Measurements from ENCODE around the gene DCUN1D2.
"Not testable (repeated sequence)": the region's sequence is repeated elsewhere in the genome, so short reads cannot be mapped to it uniquely, and the experiment has no call there.

DCUN1D2 gene

DNA sequence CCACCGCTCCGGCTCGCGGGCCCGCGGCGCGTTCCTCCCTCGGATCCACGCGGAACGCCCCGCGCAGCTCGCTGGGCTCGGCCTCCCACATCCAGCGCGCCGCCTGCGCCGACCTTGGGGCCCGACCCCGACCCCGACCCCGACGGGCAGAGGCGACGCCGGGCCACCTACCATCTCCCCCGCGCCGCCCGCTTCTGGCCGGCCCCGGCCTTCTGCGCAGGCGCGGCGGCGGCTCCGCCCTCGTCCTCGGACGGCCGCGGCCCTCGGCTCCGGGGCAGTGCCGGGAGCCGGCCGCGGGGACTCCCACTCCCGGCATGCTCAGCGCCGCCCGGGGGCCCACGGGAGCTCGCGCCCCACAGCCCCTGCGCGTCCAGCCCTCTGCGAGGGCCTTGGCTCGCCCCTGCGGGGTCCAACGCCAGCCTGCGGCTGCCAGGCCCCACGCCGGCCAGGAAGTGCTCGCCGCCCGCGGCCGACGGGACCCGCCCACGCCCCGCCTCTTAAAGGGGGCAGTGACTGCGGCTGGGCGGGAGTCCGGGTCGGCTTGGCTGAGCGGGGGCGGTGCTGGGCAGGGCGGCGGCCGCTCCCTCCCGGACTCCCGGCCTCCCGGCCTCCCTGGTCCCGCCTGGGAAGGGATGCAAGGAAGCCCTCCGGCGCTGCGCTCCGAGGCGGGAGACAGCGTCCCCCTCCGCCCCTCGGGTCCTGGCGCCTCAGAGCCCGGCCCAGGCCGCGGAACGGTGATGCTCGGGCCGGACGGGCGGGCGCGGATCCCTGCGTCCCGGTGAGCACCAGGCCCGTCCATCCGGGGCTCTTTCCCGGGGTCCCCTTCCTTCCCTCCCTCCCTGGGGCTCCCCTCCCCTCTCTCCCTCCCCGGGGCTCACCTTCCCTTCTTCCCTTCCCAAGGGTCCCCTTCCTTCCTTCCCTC is at the start of gene DCUN1D2:
Gene DCUN1D2, minus strand, starts transcription at position 216 of the 922 bp plus-strand sequence. Its CDS starts 42 bp downstream, at position 174.
- DNase-seq, result peak; percentile 88

DNA sequence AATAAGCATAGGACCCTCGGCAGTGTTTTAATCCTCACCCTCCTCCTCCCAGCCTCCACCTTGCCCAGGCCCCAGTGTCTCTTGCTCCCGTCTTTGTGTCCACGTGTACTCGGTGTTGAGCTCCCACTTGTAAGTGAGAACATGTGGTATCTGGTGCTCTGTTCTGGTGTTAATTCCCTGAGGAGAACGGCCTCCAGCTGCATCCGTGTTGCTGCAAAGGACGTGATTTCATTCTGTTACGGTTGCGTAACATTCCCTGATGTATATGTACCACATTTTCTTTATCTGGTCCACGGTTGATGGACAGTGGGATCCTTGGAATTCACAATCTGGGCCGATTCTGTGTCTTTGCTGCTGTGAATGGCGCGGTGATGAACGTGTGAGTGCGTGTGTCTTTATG is 49.3 kb upstream of the DCUN1D2 start:
- no peak for DNase-seq

DNA sequence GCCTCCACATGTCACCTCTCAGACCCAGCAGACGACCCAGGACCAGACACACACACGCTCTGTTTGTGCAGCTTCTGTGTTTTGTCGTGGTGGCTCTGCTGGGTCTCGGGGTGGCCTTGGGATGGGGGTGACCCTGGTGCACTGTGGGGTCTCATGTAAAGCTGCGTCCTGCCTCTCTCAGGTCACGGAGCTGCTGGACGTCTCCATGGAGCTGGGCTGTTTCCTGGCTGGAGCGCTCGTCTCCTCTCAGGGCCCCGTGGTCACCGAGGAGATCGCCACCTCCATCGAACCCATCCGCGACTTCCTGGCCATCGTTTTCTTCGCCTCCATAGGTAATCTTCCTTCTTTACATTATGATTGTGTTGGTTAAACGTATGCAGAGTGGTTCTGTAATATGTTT is 48.7 kb upstream of the DCUN1D2 start:
- no peak for DNase-seq

DNA sequence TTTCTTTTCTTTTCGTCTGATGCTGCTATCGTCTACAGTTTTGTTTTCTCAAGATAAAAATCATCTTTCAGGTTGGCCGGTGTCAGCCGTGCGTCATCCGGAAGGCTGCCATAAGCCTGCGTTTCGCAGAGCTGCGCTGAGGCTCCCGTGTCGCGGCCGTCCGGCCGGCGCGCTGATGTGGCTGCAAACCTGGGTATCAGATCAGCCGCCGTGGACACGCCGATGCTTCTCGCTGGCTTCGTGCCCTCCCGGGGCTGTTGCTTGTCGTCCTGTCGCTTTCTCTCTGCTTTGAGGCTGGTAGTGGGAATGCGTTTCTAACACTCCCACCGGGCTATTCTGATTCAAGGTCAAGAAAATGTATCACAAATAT is 48.2 kb upstream of the DCUN1D2 start:
- DNase-seq, result no peak

DNA sequence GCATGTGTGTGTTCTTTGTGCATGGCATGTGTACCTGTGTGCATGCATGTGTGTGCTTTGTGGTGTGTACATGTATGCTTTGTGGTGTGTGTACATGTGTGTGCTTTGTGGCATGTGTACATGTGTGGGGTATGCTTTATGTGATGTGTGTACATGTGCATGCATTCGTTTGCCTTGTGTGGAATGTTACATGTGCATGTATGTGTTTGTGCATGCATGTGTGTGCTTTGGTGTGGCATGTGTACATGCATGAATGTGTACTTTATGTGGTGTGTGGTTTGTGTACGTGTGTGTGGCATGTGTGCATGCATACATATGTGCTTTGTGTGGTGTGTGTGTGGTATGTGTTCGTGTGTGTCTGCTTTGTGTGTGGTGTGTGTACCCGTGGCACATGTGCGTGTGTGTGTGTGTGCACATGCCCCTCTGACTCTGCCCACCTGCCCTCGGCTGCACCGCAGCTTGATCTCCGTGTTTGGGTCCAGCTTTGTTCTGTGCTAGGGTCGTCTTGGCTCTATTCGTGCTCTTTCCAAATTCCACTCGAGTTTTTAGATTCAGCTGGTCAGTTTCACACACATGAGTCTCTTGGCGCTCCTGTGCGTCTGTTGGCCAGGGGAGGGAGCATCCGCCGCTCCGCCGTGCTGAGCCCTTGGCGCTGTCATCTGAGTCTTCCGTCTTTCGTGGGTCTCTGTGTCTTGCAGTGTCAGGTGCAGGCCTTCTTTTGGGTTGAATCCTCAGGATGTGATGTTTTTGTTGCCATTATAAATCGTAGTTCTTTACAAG is 47.6 kb upstream of the DCUN1D2 start:
- no peak for DNase-seq

DNA sequence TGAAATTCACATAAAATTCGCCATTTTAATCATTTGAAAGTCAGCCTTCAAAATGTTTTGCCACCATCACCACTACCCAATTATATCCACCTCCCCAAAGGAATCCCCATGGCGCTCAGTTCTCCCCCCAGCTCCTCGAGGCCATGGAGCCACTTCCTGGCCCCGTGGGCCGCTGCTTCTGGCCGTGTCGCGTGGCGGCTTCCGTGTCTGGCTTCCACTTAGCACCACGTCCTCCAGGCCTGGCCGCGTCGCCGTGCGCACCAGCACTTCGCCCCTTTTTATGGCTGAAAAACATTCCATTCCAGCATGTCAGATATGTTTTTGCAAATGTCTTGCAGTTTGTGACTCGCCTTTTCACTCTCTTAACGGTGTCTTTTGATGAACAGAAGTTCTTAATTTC is 46.7 kb upstream of the DCUN1D2 start:
- DNase-seq, result no peak

DNA sequence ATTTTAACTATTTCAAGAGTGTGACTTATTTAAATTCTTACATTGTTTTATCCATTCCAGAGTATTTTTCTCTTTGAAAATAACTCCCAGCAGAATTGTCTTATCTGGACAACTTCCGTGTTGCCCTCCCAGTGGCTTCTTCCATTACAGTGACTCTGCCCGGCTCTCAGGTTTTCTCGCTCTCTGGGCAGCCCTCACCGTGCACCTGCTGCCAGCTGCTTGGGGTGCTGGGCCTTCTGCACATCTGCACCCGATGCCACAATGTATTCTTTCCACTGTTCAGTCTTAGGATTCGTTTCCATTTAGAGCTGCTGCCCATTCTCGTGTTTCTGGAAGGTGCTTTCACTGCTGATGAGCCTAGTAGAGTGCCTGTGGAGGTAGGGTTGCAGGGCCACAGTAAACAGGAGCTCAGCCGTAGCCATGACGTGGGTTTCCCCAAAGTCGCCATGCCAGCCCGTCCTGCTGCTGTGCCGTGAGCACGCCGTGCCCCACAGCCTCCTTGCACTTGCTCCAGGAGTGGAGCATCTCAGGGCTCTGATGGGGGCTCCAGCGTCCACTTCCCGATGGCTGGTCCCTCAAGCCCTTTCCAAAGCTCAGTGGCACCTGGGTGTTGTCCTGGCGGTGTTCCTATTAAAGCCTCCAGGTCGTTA is 46.1 kb upstream of the DCUN1D2 start:
- no peak for DNase-seq

DNA sequence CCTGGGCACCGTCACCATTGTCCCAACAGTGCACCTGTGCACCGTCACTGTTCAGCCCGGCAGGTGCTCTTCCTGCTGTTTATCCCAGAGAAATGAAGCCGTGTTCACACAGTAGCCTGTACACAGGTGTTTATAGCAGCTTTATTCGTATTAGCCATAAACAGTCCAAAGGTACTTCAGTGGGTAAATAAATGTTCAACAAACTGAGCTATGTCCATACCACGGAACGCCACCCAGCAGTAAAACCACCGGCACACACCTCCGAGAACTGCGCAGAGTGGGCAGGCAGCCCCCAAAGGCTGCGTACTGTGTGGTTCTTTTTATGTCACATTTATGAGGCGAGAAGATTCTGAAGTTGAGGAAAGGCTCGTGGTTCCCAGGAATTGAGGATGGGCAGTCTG is 44.9 kb upstream of the DCUN1D2 start:
- no peak for DNase-seq

DNA sequence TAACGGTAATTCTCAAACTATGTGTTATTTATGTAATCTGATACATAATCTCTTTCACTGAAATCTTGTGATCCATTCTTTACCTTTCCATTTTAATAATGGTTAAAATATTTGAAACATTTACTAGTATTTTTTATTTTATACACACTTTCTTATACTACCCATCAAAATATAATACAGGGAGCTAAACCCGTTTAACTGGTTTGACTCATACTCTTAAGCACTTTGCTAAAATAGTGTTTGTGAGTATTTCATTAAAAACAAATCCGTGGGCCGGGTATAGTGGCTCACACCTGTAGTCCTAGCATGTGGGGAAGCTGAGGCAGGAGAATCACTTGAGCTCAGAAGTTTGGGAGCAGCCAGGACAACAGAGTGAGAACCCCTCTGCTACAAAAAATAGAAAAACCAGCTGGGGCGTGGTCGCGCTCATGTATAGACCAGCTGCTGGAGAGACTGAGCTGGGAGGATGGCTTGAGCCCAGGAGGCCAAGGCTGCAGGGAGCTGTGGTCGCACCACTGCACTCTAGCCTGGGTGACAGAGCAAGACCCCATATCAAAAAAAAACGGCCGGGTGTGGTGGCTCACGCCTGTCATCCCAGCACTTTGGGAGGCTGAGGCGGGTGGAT is 43.8 kb upstream of the DCUN1D2 start:
- no peak for DNase-seq

DNA sequence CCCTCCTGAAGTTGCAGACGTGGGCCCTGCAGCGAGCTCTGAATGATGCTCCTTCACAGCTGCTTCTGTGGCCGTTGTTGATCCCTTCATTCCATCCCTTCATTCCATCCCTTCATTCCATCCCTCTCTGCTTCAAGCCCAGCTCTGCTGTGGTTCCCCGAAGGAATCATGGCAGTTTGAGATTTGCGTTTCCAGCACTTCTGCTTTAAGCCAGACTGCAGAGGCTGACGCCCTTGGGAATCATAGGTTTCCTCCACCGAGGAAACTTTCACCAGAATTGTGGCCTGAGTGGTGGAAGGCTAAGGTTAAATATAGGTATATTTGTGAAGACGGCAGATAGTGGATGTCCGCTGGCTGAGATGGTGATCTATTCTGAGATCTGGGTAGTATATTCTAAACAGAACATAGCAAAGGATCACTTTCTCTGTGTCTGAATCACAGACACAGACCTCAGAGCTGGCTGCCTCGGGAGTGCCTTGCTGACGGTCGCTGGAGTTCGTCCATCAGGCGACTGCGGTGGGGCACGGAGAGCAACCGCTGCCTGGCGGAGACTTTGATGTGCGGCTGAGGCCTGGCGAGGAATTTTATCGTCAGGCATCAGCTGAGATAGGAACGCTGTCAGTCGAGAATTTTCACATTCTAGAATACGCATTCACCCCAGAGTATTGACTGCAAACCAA is 42.8 kb upstream of the DCUN1D2 start:
- no peak for DNase-seq

DNA sequence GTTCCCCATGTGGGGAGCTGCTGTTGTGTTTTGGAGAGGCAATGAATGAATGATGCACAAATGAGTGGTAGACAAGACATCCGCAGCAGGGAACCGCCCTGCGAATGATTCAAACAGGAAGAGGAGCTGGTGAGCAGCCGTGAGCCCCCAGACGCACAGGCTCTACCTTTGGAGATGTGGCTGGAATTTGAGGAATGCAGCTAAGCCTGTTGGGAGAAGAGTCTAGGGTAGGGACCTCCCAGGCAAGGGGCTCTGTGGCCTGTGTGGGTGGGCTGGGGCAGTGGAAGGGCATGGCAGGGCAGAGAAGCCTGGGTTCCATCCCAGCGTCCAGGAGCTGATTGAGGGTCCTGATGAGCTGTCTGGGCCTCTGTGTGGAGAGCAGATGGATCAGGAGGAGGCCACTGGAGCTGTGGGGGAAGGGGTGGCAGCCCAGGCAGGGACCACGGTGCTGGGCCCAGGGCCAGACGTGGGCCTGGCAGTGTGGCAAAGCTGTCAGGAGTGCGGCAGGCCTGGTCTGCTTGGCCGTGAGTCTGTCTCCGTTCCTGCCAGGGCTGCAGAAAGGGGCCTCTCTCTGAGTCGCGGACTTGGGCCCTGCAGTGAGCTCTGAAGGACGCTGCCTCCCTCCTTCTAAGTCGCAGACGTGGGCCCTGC is 41.8 kb upstream of the DCUN1D2 start:
- DNase-seq, result no peak

DNA sequence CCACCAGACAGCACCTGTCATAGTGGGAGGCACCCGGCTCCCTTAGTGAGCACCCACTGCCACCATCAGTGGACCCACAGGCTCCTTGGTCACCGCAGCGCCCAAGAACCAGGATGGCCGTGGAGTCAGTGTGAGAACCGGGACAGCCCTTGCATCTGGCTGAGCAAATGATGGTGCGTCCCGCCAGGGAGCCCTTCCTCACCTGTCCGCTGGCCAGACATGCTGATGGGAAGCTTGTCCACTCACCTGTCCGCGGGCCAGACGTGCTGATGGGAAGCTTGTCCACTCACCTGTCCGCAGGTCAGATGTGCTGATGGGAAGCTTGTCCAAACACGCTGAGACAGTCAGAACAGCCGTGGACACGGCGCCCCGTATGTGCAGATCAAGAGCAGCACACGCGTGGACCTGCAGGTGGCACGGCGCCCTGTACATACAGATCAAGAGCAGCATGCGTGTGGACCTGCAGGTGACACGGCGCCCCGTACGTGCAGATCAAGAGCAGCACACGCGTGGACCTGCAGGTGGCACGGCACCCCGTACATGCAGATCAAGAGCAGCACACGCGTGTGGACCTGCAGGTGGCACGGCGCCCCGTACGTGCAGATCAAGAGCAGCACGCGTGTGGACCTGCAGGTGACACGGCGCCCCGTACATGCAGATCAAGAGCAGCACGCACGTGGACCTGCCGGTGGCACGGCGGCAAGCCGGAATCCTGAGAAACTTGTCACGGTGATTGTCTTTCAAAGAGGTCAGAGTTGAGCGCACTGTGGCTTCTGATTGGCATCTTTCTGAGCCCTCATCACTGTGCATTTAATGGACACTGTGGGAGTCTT is 40.7 kb upstream of the DCUN1D2 start:
- DNase-seq, result no peak

DNA sequence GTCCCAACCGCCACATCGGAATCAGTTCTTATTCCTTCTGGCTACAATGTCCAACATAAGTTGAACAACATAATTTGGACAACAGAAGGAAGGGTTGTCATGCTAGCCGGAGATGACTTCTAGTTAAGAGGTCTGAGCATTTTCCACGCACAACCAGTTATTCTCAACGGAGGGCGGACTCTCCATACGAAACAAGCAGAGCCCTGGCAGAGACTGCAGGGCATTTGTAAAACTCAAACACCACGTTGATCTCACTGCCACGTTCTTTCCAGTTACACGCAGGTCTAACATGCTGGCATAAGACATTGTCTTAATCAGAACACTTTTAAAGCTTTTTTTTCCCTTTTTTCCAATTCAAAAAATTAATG is 38.3 kb upstream of the DCUN1D2 start:
- DNase-seq, result no peak

DNA sequence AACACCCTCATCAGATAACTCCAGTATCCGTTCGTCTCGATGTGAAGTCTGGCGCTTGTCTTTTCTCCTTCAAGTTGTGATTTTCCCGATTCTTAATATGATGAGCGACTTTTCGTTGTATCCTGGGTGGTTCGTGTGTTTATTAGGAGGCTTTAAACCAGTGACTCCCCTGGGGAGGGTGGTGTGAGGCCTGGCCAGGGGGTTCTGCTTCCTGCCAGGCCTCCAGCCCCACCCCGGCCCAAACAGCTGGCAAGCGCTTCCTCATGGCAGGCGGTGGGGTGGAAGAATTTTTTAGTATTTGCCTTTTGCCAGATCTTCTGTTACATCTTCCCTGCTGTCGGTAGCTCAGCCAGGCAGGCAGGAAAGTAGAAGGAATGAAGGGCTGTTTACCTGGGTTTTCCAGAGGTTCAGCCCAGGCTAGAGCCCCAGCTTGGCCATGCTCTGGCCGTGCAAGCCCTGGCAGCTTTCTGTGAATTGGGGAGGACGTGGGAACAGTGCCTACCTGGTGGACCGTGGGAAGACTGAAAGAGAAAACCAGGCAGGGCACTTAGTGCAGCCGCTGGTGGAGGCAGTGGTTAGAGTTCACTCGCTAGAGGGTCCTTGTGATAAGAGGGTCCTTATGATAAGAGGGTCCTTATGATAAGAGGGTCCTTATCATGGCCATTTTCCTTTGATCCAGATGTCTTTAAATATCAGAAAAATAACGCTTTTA is 37.7 kb upstream of the DCUN1D2 start:
- no peak for DNase-seq

DNA sequence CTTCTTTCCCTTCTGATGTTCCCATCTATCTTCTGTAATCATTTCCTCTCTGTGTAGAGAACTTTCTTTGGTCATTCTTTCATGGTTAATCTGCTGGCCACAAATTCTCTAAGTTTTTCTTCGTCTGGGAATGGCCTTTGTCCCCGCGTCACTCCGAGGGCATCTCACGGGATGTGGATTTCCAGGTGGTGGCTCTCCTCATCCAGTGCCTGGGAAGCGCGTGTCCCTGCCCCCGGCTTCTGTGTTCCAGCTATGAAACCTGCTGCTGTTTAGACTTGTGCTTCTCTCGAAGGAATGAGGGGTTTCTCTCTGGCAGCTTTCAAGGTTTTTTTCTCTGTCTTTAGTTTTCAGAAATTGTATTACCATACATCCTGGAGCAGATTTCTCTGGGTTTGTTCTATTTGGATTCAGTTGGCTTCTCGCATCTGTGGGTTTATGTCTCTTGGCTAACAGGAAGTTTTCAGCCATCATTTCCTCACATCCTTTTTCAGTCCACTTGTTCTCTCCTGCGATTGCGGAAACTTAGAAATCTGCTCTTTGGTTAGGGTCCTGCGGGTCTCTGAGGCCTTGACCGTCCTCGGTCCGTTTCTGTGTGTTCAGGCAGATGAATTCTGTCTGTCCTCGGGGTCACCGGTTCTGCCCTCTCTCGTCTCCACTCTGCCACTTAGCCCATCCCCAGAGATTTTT is 36.9 kb upstream of the DCUN1D2 start:
- no peak for DNase-seq

DNA sequence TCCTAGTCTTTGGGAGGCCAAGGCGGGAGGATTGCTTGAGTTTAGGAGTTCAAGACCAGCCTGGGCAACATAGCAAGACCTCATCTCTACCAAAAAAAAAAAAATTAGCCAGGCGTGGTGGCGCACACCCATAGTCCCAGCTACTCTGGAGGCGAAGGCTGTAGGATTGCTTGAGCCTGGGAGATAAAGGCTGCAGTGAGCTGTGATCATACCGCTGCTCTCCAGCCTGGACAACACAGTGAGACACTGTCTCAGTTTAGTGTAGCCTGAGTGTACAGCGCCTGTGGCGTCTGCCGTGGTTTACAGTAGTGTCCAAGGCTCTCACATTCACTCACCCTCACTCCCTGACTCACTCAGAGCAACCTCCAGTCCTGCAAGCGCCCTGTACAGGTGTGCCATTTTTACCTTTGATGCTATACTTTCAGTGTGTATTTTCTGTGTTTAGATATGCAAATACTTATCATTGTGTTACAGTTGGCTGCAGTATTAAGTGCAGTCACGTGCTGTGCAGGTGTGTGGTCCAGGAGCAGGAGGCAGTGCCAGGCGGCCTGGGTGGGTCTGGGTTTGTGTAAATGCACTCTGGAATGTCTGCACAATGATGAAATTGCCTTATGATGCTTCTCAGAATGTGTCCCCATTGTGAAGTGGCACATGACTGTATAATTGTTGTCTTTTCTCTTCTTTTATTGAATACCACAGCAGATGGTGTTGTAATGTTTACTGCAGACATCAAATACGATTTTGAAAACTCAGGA is 36.1 kb upstream of the DCUN1D2 start:
- peak; percentile 83 for DNase-seq

DNA sequence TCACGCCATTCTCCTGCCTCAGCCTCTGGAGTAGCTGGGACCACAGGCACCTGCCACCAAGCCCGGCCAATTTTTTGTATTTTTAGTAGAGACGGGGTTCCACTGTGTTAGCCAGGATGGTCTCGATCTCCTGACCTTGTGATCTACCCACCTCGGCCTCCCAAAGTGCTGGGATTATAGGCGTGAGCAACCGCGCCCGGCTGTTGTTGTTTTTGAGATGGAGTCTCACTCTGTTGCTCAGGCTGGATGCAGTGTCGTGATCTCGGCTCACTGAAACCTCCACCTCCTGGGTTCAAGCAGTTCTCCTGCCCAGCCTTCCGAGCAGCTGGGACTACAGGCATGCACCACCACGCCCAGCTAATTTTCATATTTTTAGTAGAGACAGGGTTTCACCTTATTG is 31.9 kb upstream of the DCUN1D2 start:
- not testable (repeated sequence) for DNase-seq

DNA sequence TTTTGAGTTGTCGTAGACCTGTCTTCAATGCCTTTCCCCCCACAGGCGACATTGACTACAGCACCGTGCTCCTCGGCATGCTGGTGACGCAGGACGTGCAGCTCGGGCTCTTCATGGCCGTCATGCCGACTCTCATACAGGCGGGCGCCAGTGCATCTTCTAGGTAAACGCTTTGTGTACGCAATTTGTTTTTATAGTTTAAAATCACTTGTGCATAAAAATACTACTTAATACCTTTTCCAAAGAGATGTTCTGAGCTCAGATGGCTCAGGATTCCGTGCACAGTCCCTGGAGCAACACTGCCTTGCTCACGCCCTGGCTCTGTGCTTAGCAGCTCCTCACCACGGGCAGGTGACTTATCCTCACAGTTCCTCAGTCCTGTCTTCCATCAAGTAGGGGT is 30.1 kb upstream of the DCUN1D2 start:
- no peak for DNase-seq

DNA sequence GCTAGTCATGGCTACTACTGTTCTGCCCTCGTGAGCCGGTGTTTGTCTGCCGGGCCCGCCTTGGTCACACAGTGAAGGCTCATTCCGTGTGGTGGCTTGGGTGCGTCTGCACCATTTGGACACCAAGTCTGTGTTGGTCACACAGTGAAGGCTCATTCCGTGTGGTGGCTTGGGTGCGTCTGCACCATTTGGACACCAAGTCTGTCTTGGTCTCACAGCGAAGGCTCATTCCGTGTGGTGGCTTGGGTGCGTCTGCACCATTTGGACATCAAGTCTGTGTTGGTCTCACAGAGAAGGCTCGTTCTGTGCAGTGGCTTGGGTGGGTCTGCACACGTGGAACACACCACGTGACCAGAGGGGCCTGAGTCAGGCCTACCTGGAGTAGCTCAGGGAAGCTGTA is 29.0 kb upstream of the DCUN1D2 start:
- DNase-seq, result no peak
